ENCODE results near the gene IMMP2L. TPM values are rescaled to one million over a fixed set of nuclear protein-coding genes. Genes with fewer than 3 reads are reported as not detected.

Gene IMMP2L
- total RNA-seq, 2 experiments from 2014 or later: 17.4 to 30.2 TPM

GRCh38 chr7:110871856-110872255 is 690.4 kb downstream of the IMMP2L start:
- POLR2A ChIA-PET: no interaction called here
- intact Hi-C loops (cut with micrococcal nuclease): no loop called here
- ATAC-seq: no peak

DNA sequence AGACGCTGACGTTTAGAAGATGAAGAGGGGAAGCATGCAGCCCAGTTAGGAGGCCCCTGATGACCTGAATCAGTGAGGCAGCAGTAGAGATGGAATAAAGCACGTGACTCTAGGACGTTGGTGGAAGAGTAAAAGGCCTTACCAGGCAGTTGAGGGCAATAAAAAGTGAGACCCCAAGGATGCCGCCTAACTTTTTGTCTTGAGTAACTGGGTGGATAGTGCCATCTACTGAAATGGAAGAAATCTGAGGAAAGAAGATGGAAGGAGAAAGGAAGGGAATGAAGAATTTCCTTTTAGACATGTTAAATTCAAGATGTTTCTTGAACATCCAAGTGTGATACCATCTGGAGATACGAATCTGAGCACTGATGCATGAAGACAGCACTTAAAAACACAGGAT is 691.4 kb downstream of the IMMP2L start:
- peaks cover 2% of the 10 kb centered on the region for H3K36me3 Mint-ChIP-seq (ENCODE audit: low read depth)
- no peak overlapping the region for H3K27ac Mint-ChIP-seq
- no peaks in the 10 kb centered on the region for H3K4me1 Mint-ChIP-seq (ENCODE audit: low read depth)
- ATAC-seq (no peak), DNase-seq (no peak)
- no peak overlapping the region for H3K4me3 Mint-ChIP-seq
- ChIA-PET CTCF (interaction anchor here (1.4 to 1.5 kb wide), 2 partner anchors 10 to 216 kb away, joined by 3 to 5 read pairs; no protein-coding TSS in a partner anchor), POLR2A (no interaction called here)
- no peaks in the 10 kb centered on the region for H3K9me3 Mint-ChIP-seq
- H3K27me3 Mint-ChIP-seq: no peaks in the 10 kb centered on the region
- TF ChIP-seq CTCF (IDR thresholded peaks at IDR 0.05): no peak
- intact Hi-C loops (cut with micrococcal nuclease): no loop called here

More at GRCh38 chr7:110871856-110872255, 690.4 kb downstream of the IMMP2L start:
- no peak overlapping the region for H3K4me3 Mint-ChIP-seq
- no peaks in the 10 kb centered on the region for H3K4me1 Mint-ChIP-seq (ENCODE audit: low read depth)
- no peak for DNase-seq
- H3K36me3 Mint-ChIP-seq (ENCODE audit: low read depth): peaks cover 2% of the 10 kb centered on the region
- no peaks in the 10 kb centered on the region for H3K9me3 Mint-ChIP-seq
- H3K27me3 Mint-ChIP-seq: no peaks in the 10 kb centered on the region
- TF ChIP-seq CTCF (IDR thresholded peaks at IDR 0.05): no peak
- CTCF ChIA-PET: interaction anchor here (1.4 to 1.5 kb wide), 2 partner anchors 9 to 215 kb away, joined by 3 to 5 read pairs; no protein-coding TSS in a partner anchor
- no peak overlapping the region for H3K27ac Mint-ChIP-seq

DNA sequence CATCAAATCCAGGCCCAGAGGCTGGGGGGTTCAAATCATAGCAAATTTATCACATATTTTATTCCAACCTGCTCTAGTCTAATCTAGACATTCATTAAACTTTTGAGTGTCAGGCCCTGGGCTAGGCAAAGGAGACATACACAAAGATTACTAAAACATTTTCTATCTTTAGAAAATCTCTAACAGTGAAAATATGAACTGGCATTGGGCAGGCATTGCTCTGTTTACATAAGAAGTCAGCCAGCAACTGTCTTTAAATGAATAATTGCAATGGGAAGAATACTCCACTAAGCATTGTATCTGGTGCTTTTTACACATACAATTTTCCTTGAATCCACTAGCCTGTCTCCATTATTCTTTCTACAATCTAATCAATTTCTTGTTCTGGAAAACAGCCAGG is 693.8 kb downstream of the IMMP2L start:
- H3K27me3 Mint-ChIP-seq: no peaks in the 10 kb centered on the region
- ChIA-PET CTCF (interaction anchor here (0.9 kb wide), 1 partner anchor 11 kb away, joined by 3 read pairs; no protein-coding TSS in a partner anchor), POLR2A (interaction anchor here (0.8 to 1.6 kb wide), 2 partner anchors 9 to 133 kb away, joined by 3 to 4 read pairs; no protein-coding TSS in a partner anchor)
- intact Hi-C loops (cut with micrococcal nuclease): no loop called here
- H3K4me1 Mint-ChIP-seq (ENCODE audit: low read depth): no peaks in the 10 kb centered on the region
- DNase-seq (no peak), ATAC-seq (no peak)
- no peak overlapping the region for H3K4me3 Mint-ChIP-seq
- H3K36me3 Mint-ChIP-seq (ENCODE audit: low read depth): peaks cover 2% of the 10 kb centered on the region
- TF ChIP-seq CTCF (IDR thresholded peaks at IDR 0.05): no peak
- H3K27ac Mint-ChIP-seq: no peak overlapping the region
- H3K9me3 Mint-ChIP-seq: no peaks in the 10 kb centered on the region

- no peak for ATAC-seq
- H3K27ac Mint-ChIP-seq: no peak overlapping the region
- no peak for DNase-seq
- no peaks in the 10 kb centered on the region for H3K27me3 Mint-ChIP-seq
- H3K4me3 Mint-ChIP-seq: no peak overlapping the region
- no peak for TF ChIP-seq CTCF (IDR thresholded peaks at IDR 0.05)
- ChIA-PET CTCF (interaction anchor here (0.9 kb wide), 2 partner anchors 10 to 57 kb away, joined by 3 read pairs; no protein-coding TSS in a partner anchor), POLR2A (interaction anchor here (1.6 kb wide), 1 partner anchor 10 kb away, joined by 4 read pairs; no protein-coding TSS in a partner anchor)
- H3K4me1 Mint-ChIP-seq (ENCODE audit: low read depth): no peaks in the 10 kb centered on the region
- intact Hi-C loops (cut with micrococcal nuclease): no loop called here
- no peaks in the 10 kb centered on the region for H3K9me3 Mint-ChIP-seq
- H3K36me3 Mint-ChIP-seq (ENCODE audit: low read depth): peaks cover 2% of the 10 kb centered on the region
These were observed 694.5 kb downstream of the IMMP2L start for GRCh38 chr7:110867771-110868170.

GRCh38 chr7:110863258-110863657 is 699.0 kb downstream of the IMMP2L start:
- ATAC-seq (no peak), DNase-seq (no peak)
- H3K4me1 Mint-ChIP-seq (ENCODE audit: low read depth): no peaks in the 10 kb centered on the region
- peaks cover 2% of the 10 kb centered on the region for H3K36me3 Mint-ChIP-seq (ENCODE audit: low read depth)
- intact Hi-C loops (cut with micrococcal nuclease): no loop called here
- H3K4me3 Mint-ChIP-seq: no peak overlapping the region
- no peaks in the 10 kb centered on the region for H3K27me3 Mint-ChIP-seq
- TF ChIP-seq CTCF (IDR thresholded peaks at IDR 0.05): no peak
- ChIA-PET POLR2A (no interaction called here), CTCF (no interaction called here)
- no peak overlapping the region for H3K27ac Mint-ChIP-seq
- no peaks in the 10 kb centered on the region for H3K9me3 Mint-ChIP-seq

All from activated CD8-positive, alpha-beta T cell treated with anti-CD3 and anti-CD28 coated beads for 36 hours (primary cell).